NCI-H2196 (cell line): ENCODE measurements around the gene DUSP22.

Experiments
- DNase-seq: peaks from one replicate; lab custom pipeline; 2025; ENCODE audit not compliant: unreplicated experiment; lab: John Stamatoyannopoulos, UW

The DUSP22 gene

DNA sequence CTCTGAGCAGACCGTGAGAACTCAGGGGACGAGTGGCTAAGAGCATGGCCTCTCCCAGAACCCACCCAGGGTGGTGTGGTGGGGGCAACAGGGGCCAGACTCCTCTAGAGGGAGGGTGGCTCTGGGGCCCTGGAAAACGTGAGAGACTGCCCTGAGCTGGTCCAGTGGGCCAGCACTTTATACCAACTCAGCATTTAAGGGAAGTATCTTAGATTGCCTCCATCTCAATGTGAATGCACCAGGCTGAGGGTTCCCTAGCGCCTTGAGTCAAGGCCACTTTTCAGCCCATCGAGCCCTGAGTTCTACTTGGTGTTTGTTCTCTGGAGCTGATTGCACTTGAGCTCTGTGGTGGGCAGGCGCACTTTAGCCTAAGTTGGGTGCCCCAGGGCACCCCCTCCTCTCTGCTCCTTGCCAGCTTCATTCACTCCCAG is 57.2 kb downstream of the DUSP22 start:
- no peak for DNase-seq

DNA sequence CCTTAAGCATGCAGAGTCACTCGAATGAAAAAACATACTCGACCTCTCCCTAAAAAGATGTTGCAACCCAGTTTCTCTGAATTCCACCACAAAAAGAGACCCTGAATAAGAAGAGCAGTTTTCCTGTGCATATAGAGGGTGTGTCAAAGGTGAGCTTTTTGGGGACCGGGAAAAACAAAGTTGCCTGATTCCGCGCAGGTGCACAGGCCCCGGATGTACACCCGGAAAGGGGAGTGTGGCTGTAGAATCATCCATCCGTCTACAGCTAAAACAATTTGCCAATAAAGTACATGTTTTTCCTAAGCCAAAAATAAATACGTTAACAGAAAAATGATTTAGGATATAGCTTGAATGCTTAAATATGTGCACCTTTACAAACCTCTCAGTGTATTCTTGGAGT is 58.1 kb downstream of the DUSP22 start:
- no peak for DNase-seq

DNA sequence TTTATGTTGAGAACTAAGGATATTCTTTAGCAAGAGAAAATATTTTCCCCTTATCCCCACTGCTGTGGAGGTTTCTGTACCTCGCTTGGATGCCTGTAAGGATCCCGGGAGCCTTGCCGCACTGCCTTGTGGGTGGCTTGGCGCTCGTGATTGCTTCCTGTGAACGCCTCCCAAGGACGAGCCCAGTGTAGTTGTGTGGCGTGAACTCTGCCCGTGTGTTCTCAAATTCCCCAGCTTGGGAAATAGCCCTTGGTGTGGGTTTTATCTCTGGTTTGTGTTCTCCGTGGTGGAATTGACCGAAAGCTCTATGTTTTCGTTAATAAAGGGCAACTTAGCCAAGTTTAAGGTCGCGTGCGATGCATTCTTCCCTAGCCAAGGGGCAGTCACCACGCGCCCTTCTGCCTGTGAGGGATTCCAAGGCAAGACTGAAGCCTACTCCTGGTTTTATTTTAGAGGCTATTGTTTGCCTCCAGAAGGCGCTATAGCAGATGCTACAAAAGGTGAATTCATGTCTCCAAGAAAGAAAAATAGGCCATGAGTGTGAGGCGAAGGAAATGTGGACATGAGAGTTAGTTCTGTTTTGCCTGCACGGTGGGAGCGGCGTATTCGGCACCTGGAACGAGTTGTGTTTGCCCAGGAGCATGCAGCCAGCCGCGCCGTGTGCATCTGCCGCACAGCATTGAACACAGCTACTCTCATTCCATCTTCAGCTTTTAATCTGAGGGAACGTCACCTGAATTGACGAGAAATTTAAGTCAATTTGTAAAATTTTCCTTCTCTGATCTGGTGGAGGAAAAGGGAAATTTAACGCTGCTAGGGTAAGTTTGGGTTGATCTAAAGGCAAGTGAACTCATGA is 59.0 kb downstream of the DUSP22 start:
- no peak for DNase-seq

DNA sequence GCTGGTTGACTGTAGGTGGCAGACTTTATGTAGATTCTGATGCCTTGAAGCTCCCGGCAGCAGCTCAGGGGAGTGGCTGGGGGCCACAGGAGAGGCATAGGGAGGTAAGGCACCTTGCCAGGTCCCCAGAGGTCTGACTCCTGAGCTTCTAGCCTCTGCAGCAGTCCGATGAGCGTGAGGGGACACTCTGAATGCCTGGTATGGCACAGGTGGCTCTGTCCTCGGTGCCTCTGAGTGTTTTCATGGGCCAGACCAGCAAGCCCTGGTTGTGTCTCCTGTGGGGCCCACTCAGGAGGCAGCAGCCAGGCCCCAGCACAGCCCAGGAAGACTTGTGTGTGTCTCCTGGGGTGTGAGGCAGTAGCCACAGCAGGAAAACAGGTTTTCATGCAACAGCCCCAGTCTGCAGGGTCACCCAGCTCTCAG is 59.6 kb downstream of the DUSP22 start:
- no peak for DNase-seq

DNA sequence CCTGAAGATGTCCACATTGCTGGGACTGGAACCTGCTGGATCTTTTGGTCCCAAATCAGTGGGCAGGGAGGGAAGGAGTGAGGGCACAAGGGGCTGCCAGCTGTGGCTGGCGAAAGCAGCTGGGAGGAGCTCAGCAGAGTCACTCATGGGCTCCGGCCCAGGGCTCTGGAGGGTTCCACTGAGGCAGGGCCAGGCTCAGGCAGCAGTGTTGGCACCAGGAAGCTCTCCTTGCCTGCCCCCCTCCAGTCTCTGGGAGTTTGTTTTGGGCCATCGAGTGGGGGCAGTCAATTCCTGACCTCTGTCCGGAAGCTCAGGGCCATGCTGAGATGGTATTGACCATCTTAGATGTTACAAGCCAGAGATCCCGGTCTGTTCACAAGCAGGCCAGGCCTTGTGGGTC is 60.2 kb downstream of the DUSP22 start:
- no peak for DNase-seq

DNA sequence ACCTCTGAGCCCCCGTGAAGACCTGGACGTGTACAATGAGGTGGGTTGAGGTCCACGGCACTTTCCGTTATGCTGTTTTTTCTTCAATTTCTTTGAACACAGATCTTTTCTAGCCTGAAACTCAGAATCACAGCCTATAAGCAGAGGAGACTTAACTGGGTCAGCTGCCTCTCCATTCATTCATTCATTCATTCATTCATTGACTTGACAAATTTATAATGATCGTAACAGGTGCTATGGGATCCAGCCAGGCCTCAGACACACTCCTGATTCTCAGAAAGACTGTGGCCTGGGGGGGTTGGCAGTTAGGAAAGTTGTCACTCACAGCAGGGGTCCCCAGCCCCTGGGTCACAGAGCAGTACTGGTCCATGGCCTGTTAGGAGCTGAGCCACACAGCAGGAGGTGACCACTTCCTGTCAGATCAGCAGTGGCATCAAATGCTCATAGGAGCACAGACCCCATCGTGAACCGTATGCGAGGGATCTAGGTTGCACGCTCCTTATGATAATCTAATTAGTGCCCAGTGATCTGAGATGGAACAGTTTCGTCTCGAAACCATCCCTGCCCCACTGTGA is 60.7 kb downstream of the DUSP22 start:
- no peak for DNase-seq

DNA sequence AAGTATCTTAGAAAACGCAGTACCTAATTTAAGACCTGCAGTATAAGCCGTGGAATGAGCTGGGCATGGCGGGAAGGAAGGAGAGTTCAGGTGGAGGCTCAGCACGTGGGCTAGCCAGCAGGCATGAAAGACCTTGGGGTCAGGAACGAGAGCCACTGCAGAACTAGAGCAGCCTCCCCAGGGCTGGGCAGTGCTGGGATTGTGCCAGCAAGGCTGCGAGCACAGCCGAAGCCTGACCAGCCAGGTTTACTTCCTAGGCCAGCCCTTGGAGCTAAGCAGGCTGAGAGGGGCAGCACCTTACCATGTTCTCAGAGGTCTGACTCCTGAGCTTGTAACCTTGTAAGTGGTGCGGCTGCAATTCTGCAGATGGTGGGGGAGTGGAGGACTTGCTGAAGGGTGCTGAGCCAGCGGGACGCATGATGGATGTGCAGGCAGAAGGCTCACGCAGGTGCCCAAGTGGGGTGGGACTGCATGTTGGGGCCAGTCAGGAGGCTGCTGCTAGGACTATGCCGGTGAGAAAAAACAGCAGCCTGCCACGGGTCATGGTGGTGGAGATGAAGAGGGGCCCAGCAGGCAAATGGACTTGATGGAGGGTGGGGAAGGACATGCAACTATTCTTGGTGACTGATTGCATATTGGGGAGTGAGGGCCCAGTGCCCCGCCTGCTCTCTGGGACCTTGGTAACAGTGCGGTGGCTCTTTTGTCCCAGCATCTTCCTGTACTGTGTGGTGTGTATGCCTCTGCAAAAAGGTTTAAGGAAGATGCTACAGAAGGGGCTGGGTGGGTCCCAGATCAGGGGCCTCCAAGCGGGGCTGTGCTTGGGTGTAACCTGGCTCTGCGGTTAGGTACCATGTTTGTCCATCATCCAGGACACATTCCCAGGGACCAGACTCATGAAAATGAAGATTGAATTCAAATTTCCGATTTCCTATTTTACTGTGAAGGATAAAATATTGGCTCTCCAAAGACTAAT is 61.6 kb downstream of the DUSP22 start:
- no peak for DNase-seq

DNA sequence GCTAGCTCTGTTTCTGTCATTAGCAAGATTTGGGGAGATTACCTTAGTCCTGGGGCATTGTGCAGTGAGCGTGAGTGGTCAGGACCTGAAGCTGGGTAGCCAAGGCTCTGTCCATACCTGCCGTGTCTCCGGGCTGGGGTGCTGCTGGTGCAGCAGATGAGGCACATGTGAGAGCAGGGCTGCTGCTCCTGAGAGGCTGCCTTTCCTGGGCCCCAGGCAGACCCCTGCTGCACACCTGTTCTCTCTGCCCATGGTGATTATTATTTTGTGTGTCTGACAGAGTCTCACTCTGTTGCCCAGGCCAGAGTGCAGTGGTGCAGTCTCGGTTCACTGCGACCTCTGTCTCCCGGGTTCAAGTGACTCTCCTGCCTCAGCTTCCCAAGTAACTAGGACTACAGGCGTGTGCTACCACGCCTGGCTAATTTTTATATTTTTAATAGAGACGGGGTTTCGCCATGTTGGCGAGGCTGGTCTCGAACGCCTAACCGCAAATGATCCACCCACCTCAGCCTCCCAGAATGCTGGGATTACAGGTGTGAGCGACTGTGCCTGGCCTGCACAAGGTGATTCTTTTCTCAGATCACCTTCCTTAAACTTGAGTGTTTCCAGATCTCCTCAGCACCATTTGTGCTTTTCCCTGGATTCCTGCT is 62.5 kb downstream of the DUSP22 start:
- DNase-seq: no peak

DNA sequence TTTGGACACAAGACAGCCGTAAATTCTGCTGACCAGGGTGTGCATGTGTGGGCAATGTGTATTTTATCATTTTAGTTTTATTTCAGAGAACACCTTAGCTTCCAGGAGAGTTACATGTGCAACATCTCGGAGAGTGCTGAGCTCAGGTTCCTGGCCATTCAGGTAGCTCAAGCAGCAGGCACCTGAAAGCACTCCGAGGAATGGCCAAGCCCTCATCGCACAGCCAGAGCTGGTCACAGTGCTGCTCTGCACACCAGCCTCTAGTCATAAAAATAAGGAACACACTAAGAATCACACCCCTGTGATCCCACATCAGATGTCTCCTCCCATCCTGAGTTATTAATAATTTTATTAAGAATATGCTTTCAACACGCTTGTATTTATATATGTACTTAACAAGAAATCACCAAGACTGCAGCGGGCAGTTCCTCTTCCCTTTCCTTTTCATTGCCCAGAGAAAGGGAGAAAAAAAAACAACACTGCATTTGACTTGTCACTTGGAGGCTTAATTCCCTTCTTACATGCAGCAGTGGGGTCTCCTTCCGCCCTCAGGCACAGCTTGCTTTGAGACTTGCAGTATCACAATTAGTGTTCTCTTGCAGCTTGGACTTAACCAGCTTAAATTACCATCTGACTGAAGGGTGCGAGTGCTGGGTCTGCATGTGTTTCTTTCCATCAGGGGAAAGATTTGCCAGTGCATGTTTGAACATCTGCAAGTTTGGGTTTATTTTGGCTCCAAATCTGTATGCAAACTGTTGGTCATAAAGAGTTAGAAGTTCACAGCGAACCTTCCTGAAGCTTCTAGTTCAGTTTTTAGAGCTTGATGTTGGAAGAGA is 63.3 kb downstream of the DUSP22 start:
- no peak for DNase-seq

DNA sequence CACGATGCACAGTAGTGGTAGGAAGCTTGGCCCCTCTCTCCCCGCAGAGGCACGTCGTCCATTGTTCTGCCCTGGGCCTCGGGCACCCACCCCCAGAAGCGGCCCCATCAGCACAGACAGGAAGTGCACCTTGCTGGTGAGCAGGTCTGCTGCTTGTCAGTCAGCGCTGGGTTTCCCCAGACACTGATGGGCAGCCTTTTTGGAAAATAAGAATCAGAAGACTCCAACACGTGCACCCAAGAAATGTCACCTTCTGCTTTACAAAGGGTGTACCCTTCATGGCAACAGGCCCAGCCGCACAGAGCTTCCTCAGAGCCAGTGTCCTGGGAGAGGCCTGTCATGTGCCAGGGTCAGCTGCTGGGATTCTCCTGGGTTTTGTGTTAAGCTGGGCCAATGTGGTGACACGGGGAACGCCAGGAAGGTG is 64.6 kb downstream of the DUSP22 start:
- DNase-seq: no peak

DNA sequence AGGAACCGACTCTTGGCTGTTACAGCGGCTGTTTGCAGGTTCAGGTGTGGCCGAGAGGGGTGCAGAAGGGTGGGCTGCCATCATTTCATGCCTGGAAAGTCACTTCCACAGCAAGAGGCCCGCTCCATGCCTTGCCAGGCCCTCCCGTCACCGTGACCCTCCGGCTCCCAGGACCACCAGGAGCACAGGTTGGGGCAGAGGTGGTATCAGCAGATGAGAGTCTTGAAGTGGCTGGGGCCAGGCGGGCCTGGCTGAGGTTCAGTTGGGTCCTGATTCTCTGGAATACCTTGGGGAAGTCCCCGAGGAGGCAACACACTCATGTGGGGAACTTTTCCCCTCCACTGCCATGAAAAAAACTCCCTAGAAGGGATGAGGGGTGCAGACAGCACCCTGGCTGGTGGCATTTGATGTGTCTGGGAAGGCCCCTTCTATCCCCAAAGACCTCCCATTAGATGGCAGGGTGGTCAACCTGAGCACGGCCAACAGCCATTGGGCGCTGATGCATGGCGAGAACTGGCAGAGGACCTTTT is 65.0 kb downstream of the DUSP22 start:
- DNase-seq: no peak

DNA sequence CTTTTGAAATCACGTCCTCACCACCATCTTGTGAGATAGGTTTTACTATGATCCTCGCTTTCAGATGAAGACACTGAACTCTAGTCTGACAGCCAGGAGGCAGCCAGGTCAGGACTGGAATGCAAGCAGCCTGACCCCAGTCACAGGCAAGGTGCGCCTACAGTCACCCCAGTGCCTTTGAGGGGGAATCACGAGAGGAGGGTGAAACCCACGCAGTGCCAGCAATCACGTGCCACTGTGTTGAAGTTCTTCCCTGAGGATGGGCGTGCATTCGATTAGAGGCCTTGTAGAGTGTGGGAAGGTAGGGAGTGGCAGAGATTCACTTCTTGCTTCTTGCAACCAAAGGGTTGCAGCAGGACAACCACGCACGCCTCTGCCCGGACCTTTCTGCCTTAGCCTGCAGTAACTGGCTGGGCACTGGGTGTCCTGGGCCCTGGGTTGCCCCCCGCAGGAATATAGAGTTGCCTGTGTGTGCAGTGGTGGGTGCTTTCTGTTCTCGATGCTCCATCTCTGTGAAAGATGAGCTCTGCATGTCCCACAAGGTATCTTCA is 65.6 kb downstream of the DUSP22 start:
- DNase-seq: no peak

DNA sequence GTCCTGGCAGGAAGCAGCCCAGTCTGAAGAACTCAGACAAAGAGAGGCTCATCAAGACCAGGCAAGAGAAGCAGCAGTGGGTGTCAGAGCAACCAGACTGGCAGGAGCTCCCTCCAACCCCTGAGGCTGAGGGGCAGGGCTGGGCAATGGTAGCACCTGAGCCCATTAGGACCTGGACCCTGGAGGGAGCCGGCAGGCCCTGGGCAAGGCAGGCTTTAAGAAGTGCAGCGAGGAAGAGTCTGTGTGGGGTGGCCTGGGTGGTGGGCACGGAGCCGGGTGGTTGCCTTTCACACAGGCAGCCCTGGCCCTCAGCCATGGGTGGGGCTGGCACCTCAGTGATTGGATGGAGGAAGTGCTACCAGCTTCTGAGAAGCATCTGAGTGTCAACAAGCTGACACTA is 66.1 kb downstream of the DUSP22 start:
- no peak for DNase-seq

DNA sequence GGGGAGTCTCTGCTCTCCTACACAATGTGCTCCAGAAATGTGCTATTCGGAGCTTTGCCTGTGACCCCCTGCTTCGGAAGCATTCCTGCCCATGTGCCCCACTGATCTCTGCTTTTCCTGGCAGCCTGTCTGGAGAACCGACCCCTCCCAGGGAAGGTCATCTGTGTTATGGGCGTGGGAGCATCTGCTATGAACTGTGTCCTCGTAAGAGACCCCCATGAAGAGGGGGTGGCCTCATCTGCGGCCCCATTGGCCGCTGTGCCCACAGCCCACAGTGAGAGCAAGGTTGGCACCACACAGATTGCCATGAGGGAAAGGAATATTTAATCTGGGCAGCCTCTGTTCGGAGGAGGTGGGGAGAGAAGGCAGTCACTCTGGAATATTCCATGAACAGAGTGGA is 66.6 kb downstream of the DUSP22 start:
- DNase-seq: no peak

DNA sequence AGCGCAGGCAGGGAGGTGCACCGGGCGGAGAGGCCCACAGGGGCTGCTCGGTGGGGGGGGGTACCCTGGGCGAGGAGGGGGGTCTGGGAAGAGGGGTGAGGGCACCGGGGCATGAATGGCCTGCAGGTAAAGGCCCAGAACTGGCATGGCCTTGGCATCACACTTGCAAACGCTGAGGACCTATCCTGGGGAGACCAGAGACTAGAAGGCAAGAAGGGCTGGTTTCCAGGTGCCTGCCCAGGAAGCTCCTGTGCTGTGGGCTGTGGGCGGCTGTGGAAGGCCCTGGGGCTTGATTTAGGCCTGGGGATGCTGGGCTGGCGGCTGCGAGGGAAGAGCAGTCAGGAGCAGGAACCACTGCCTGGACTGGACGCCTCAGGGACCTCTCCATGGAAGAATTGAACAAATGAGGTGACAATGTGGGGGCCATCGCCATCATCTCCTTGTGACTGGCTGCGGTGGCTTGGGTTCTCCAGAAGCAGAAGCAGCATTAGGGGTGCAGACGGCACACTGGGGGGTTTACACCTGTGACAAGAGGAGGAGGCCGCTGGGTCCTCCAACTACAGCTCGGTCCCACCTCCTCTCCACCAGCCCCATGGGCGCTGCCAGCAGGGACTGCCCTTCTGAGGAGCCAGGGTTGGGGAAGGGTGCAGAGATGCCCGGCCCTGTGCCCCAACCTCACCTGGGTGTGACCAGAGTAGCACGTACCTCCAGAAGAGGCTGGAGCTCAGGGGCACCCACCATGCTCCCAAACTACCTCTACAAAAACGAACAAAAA is 67.2 kb downstream of the DUSP22 start:
- no peak for DNase-seq

DNA sequence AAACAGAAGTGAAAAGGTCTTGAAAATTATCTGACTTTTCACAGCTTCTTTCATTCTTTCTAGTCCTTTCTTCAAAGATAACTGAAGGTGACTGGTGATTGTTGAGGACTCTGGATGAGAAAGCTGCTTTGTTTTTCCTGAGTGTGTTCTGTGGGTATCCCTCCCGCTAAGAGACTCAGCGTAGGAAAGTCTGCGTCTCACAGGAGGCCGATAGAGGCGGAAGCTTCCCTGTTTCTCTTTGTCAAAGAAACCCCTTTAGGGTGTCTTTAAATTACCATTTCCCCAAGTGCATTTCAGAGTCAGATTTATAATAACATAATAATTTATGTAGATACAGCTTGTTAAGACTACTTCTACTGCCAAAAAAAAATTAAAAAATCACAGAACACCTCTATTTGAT is 68.1 kb downstream of the DUSP22 start:
- DNase-seq: no peak

DNA sequence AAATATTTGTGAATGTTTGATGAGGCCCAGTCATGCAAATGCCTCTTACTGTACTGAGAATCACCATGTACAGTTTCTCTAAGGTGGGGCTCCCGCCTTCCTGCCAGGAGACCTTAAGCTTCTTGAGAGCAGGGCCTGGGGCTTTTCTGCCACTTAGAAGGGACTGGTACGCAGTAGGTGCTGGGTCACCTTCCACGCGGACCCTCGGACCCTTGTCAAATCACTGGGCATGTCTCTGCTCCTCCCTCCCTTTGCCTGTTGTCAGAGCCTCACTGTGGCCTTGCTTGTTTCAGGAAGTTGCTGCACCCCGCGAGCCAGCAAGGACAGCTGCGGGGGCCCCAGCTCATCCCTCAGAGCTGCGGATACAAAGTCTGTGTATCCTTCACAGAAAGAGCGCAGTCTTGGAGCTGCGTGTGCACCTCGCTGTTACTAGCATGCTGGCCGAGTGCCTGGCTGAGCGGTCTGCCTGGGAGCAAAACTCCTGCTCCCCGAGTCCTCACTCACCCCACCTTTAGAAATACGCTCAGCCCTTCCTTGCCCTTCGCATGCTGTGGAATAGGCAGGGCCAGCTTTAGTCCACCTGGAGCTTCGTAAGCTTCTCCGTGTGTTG is 68.6 kb downstream of the DUSP22 start:
- no peak for DNase-seq

DNA sequence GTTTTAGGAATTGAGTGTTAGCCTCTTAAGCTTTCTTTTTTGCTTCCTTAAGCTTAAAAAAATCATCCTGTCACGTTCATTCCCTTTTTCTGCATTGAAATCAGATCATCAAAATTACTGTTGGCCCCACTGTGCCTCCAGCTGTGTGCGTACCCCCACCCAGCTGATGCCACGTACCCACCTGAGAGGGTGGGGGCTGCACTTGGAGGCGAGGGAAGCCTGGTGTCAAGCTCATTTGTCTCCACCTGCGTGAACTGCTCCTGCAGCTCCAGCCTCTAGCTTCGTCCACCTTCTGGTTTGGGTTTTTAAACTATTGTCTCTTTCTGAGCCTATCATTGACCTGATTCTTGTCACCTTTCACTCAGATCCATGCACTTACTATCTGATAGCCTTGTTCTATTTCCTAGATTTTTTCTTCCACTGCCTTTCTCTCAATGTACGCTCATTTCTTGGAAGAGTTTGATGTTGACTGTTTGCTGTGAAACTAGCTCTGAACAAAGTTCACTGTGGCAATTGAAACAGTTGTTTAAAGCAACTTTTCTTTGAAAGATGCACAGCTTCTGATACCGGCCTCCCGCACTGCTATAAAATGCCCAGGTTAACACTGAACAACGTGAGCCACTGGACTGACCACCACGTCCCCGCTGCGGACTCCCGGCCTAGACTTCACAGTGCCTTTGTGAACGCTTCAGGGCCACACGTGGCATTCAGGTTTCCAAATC is 69.3 kb downstream of the DUSP22 start:
- DNase-seq: no peak
